T47D (cell line): ENCODE measurements around the gene SLCO3A1.

Experiments
- DNase-seq, 2 experiments: peaks; one replicate each; pipeline versions ENCODE4 v3.0.0 to v3.0.0-alpha.2; 2011 to 2012; ENCODE audit warnings: low read depth in 1 of 2, low spot score in 1 of 2
- JUND ChIP-seq: IDR thresholded peaks from 2 replicates; pipeline ENCODE4 v1.6.1; 2012; ENCODE audit warnings: low read depth
- in situ Hi-C: cut with HindIII; loops from 2 replicates; pipeline ENCODE4 v1.10.0; 2016; ENCODE audit warnings: low sequenced_read_pairs, low pct_unique_long_range_greater_than_20kb

The SLCO3A1 gene

DNA sequence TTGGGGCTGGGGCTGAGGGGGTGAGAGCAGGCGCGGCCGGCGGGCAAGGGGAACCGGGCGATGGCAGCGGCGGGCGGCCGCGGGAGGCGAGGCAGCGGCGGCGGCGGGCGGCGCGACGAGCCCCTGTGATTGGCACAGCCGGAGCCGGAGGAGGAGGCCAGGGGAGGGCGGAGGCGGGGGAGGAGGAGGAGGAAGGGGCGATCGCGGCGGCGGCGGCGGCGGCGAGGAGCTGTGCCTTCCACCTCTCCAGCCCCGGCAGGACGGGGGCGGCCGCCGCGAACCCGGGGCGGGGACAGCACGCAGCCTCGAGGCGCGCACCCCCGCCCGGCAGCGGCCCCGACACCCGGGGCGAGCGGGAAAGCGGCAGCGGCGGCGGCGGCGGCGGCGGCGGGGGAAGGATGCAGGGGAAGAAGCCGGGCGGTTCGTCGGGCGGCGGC lies at the start of gene SLCO3A1:
TSS of gene SLCO3A1 (plus strand) at position 198 of the 437 bp plus-strand sequence.
- in situ Hi-C loops, result no loop called here
- no peak for TF ChIP-seq JUND
- DNase-seq, result peak; percentile 51 to 72

DNA sequence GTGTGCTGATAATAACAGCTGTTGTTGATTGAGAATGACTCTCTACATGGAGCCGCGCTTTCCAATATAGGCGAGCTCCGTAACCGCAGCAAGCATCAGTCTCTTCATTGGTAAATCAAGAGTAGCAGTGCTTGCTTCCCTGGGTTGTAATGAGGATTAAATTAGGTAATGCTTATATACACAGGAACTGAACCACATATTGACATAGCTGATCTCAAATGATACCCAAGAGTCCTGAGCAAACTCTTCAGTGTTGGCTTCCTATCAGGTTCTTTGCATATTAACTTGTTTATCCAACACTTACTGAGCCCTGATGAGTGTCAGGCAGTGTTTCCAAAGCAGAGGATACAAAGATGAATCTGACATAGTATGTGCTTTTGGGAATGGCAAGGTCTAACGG lies 46.4 kb upstream of the SLCO3A1 start:
- no peak for TF ChIP-seq JUND
- DNase-seq, result peak in 1 of 2 experiments; percentile 41
- in situ Hi-C loops, result no loop called here

DNA sequence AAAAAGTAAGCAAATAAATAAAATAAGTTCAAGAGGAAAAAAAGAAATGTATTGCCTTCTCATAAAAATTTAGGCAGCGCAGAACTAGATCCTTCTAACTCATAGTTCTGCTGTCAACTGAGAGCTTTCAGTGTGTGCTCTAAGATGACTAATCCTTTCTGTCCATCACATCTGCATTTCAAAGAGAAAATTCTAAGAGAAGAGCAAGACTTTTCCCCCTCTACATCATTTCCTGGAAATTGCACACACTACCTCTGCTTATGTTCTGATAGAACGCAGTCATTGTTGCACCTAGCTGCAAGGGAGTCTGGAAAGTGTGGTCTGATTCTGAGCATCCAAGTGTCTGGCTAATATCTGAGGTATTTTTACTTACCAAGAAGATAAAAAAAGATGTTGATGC lies 39.6 kb upstream of the SLCO3A1 start:
- TF ChIP-seq JUND, result no peak
- in situ Hi-C loops, result no loop called here
- DNase-seq, result no peak

DNA sequence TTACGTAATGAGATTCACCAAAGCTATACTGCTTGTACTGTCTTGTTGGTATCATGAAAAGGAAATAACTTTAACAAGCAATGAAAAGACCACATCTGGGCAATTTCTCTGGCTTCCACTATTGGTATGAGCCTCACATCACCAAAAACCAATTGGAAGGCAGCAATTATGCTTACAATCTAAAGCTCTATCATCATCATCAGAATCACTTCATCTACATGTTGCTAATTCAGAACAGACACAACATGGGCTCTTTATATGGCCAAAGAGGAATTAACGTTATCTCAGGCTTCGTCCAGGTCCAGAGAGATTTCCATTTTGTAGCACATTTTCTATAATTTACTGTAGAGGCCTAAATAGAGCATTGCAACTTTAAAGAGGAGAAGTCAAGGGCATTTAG lies 36.6 kb upstream of the SLCO3A1 start:
- in situ Hi-C loops, result no loop called here
- DNase-seq, result no peak
- TF ChIP-seq JUND, result no peak

DNA sequence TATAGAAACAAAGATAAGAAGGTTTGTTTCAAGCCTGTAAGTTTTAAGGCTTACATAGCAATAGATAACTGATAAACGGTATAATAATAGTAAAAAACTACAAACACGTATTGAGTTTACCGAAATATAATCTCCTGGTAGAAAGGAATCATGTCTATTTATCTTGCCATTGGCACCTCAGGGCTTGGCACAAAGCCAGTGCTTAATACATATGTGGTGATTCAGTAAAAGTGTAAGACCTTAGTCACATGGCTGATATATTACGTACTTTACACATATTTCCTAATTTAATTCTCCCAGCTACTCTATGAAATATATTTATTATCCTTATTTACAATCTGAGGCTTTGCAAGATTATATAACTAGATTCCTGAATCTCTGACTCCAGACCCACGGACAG lies 32.0 kb upstream of the SLCO3A1 start:
- in situ Hi-C loops, result no loop called here
- TF ChIP-seq JUND, result no peak
- no peak for DNase-seq

DNA sequence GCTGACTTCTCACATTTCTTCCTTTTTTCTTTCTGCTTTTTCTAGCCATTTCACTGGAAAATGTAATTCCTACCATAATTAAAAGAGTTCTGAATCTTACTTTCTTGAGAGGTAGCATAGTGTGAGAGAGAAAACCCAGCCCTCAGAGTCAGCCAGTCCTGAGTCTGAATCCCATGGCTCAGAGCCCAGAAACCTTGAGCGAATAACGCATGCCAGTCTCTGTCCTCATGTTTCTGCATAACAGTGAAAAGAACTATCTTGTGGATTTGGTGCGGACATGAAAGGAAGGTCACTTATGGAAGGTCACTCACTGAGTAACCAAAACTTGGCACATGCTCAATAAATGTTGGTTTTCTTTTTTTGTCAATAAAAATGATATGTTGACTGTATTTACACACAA lies 29.3 kb upstream of the SLCO3A1 start:
- in situ Hi-C loops, result no loop called here

DNA sequence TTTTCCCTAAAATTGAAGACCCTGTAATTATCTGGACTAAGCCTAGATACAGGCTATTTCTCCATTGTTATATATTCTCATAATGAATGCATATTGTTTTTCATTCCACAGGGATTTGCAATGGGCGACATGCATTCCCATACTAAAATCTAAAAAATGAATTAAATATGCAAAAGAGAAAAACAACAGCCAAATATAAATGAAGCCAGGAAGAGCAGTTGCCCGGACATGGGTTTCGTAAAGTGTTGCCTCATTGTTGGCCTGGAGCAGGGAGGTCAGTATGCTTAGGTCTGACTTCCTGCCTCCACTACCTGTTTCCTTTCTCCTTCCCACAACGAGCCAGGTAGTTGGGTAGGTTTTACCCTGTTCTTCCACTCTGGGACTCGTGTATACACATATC lies 27.1 kb upstream of the SLCO3A1 start:
- TF ChIP-seq JUND, result no peak
- no peak for DNase-seq
- in situ Hi-C loops, result no loop called here

More for the DNA sequence above, 29.3 kb upstream of the SLCO3A1 start:
- DNase-seq, result no peak
- no peak for TF ChIP-seq JUND

DNA sequence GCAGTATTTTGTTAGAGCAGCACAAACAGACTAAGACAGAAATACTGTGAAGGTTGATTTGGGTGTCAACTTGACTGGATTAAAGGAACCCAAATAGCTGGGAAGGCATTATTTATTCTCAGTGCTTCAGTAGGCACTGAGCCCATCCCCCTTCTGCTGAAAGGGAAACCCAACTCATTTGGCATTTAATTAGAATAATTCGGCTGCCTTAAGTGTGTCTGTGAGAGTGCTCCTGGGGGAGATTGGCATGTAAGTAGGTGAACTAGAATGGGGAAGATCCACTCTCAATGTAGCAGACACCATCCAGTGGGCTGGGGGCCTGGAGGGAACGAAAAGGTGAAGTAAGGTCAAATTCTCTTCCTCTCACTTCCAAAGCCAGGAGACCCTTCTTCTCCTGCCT lies 20.5 kb upstream of the SLCO3A1 start:
- TF ChIP-seq JUND, result no peak
- DNase-seq, result no peak
- in situ Hi-C loops, result no loop called here

DNA sequence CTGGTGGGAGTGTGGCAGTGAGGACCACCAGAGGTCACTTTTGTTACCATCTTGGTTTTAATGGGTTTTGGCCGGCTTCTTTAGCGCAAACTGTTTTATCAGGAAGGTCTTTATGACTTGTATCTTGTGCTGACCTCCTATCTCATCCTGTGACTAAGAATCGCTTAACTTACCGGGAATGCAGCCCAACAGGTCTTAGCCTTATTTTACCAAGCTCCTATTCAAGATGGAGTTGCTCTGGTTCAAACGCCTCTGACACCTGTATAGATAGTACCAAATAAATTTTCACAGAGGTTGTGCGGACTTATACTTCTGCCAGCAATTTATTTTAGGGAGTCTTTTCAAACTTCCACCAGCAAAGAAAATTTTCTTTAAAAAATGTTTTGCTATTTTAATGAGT lies 13.6 kb upstream of the SLCO3A1 start:
- no peak for TF ChIP-seq JUND
- DNase-seq, result no peak
- in situ Hi-C loops, result no loop called here

DNA sequence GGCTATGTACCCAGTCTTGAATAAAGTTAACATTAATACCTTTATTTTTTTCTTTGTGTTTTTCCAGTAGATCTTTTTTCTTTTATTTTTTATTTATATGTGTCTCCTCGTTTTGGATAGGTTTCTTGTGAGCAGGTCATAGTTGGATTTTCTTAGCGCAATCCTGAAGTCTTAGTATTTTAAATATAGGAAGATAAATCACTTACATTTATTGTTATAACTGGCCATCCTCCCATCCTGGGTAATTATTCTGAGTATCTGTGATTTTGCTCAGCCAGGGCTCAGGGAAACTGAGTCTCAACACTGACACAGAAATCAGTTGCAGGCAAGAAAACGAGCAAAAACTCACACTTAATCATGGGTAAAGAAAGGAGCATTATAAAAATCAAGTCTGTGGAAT lies 11.6 kb upstream of the SLCO3A1 start:
- TF ChIP-seq JUND, result no peak
- DNase-seq, result no peak
- in situ Hi-C loops, result no loop called here

DNA sequence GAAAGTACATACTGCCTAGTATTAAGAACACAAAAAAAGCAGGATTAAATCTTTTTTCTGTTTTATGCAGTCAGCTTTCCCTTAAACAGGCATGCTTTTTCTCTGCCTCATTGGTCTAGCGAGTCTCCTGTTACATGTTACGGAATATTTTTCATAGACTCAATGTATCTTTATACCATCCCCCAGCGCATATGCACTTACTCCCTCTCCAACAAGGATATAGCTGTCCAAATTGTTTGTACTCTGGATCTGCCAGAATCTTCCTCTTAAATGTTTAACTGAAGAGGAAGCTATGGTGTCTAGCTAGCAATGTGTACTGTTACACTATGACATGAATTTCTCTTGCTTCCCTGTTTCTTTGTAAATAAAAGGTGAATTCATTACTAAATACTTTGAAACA lies 9.2 kb upstream of the SLCO3A1 start:
- no peak for TF ChIP-seq JUND
- DNase-seq, result no peak
- in situ Hi-C loops, result no loop called here

DNA sequence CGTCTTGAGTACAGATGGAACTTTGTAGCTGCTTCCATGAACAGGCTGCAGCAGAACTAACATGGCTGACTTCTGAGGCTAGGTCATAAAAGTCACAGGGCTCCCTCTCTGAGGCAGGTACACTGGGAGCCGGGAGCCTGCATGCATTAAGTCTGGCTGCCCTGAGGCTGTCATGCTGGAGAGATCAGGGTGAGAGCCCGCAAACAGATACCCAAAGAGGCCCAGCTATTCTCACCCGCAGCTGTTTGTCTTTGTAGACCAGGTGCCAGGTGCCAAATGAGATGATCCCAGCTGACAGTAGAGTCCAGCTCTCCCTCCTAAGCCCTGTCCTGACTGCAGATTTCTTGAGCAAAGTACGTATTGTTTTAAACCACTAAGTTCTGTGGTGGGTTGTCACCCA lies 8.6 kb upstream of the SLCO3A1 start:
- in situ Hi-C loops, result no loop called here
- DNase-seq, result no peak
- TF ChIP-seq JUND, result no peak

DNA sequence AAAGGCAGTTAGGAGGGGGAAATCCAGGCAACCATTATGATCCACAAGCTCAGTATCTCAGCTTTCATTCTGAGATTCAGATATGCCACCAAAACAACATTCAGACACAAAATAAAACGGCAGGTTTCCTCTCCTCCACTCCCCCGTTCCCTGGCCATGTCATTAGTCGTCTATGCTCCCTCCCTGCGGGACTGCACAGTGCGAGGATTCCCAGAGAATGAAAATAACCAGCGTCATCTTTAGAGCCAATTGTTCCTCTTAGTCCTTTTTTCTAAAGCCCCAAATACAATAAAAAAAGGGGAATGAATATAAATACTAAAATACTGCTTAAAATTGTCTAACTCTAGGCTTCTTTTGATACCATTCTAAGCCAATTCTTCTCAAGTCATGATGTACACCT lies 7.8 kb upstream of the SLCO3A1 start:
- no peak for DNase-seq
- no peak for TF ChIP-seq JUND
- in situ Hi-C loops, result no loop called here

DNA sequence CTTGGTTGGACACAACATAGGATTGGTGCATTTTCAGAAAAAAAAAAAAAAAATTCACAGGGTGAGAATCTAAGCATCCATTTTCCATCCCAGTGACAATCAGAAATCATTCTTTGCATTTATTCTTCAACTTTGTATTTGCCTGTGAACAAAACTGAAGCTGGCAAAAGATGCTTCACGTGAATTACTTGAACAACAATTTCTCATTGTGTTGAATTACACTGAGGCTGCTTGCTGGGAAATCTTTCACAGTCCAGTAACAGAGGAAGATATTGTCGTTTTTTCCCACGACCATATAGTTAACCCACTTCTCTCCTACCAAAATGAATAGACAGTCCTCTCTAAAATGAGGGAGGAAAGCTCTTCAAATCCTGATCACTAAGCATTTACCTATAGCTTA lies 4.3 kb upstream of the SLCO3A1 start:
- no peak for DNase-seq
- in situ Hi-C loops, result no loop called here
- TF ChIP-seq JUND, result no peak
